Measurements from ENCODE around the gene CPLX3. TPM values are rescaled to one million over a fixed set of nuclear protein-coding genes. Genes with fewer than 3 reads are reported as not detected.

Gene CPLX3
- polyA plus RNA-seq, 1 donor from 2014 or later, result 0.27 TPM

- TF ChIP-seq RAD21 (conservative IDR thresholded peaks at IDR 0.05), result no peak
- TF ChIP-seq, protein P1, sequence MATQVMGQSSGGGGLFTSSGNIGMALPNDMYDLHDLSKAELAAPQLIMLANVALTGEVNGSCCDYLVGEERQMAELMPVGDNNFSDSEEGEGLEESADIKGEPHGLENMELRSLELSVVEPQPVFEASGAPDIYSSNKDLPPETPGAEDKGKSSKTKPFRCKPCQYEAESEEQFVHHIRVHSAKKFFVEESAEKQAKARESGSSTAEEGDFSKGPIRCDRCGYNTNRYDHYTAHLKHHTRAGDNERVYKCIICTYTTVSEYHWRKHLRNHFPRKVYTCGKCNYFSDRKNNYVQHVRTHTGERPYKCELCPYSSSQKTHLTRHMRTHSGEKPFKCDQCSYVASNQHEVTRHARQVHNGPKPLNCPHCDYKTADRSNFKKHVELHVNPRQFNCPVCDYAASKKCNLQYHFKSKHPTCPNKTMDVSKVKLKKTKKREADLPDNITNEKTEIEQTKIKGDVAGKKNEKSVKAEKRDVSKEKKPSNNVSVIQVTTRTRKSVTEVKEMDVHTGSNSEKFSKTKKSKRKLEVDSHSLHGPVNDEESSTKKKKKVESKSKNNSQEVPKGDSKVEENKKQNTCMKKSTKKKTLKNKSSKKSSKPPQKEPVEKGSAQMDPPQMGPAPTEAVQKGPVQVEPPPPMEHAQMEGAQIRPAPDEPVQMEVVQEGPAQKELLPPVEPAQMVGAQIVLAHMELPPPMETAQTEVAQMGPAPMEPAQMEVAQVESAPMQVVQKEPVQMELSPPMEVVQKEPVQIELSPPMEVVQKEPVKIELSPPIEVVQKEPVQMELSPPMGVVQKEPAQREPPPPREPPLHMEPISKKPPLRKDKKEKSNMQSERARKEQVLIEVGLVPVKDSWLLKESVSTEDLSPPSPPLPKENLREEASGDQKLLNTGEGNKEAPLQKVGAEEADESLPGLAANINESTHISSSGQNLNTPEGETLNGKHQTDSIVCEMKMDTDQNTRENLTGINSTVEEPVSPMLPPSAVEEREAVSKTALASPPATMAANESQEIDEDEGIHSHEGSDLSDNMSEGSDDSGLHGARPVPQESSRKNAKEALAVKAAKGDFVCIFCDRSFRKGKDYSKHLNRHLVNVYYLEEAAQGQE (IDR thresholded peaks at IDR 0.05; ENCODE audit: borderline replicate concordance), result no peak
- no peak for TF ChIP-seq EP300 (conservative IDR thresholded peaks at IDR 0.05; ENCODE audit: poor library complexity, severe bottlenecking)
- no peak for TF ChIP-seq SMC3 (conservative IDR thresholded peaks at IDR 0.05; ENCODE audit: poor library complexity)
- TF ChIP-seq CTCF (IDR thresholded peaks at IDR 0.05; ENCODE audit: poor library complexity, severe bottlenecking), result no peak
- TF ChIP-seq POLR2AphosphoS5 (IDR thresholded peaks at IDR 0.05), result no peak
- TF ChIP-seq EZH2 (IDR thresholded peaks at IDR 0.05; ENCODE audit: borderline replicate concordance, insufficient read depth, low read length, poor library complexity, severe bottlenecking), result no peak
- no peak for TF ChIP-seq MXI1 (conservative IDR thresholded peaks at IDR 0.05; ENCODE audit: poor library complexity, severe bottlenecking)
- no peak for TF ChIP-seq TAF1 (IDR thresholded peaks at IDR 0.05; ENCODE audit: low read depth)
- Histone ChIP-seq H3K9me2 (ENCODE audit: insufficient read depth, low read length) (no peaks in the 10 kb centered on the region), H3K4me2 (ENCODE audit: low read length) (no peak overlapping the region), H3K9me3 (ENCODE audit: low read length) (no peaks in the 10 kb centered on the region), H3K27ac (ENCODE audit: low read length) (no peak overlapping the region), H4K20me1 (ENCODE audit: insufficient read depth) (no peaks in the 10 kb centered on the region), H3K79me2 (replicated peaks; ENCODE audit: insufficient read depth, low read length) (peaks cover 16% of the 10 kb centered on the region), H3K27me3 (ENCODE audit: insufficient read depth, low read depth, low read length) (no peaks in the 10 kb centered on the region), H3K36me3 (ENCODE audit: insufficient read depth, low read length) (no peaks in the 10 kb centered on the region), H3K9ac (ENCODE audit: low read length) (no peak overlapping the region), H2AFZ (ENCODE audit: low read depth, low read length) (no peak overlapping the region), H3K4me3 (ENCODE audit: low read length) (no peak overlapping the region), H3F3A (ENCODE audit: insufficient read depth, low read length, poor library complexity, severe bottlenecking) (no peaks in the 10 kb centered on the region)
Observed at GRCh38 chr15:74794970-74795349, 31.5 kb upstream of the CPLX3 start.

GRCh38 chr15:74795966-74796625 lies 30.3 kb upstream of the CPLX3 start:
- Histone ChIP-seq H3K79me2 (replicated peaks; ENCODE audit: insufficient read depth, low read length) (peaks cover 13% of the 10 kb centered on the region), H3K27me3 (ENCODE audit: insufficient read depth, low read depth, low read length) (no peaks in the 10 kb centered on the region), H3K4me3 (ENCODE audit: low read length) (no peak overlapping the region), H3K9me2 (ENCODE audit: insufficient read depth, low read length) (no peaks in the 10 kb centered on the region), H3K4me2 (ENCODE audit: low read length) (no peak overlapping the region), H3F3A (ENCODE audit: insufficient read depth, low read length, poor library complexity, severe bottlenecking) (no peaks in the 10 kb centered on the region), H3K9ac (ENCODE audit: low read length) (no peak overlapping the region), H3K9me3 (ENCODE audit: low read length) (no peaks in the 10 kb centered on the region), H3K36me3 (ENCODE audit: insufficient read depth, low read length) (no peaks in the 10 kb centered on the region), H4K20me1 (ENCODE audit: insufficient read depth) (no peaks in the 10 kb centered on the region), H3K27ac (ENCODE audit: low read length) (no peak overlapping the region), H2AFZ (ENCODE audit: low read depth, low read length) (no peak overlapping the region)
- TF ChIP-seq EP300 (conservative IDR thresholded peaks at IDR 0.05; ENCODE audit: poor library complexity, severe bottlenecking) (no peak), EZH2 (IDR thresholded peaks at IDR 0.05; ENCODE audit: borderline replicate concordance, insufficient read depth, low read length, poor library complexity, severe bottlenecking) (no peak), SMC3 (conservative IDR thresholded peaks at IDR 0.05; ENCODE audit: poor library complexity) (no peak)
